Activated naive CD8-positive, alpha-beta T cell (primary cell): Measurements from ENCODE around the gene SCARF1.

Experiments
- H3K27ac Mint-ChIP-seq: one replicate; pipeline ENCODE4 v1.8.0; 2021; ENCODE audit warnings: mixed read lengths
- H3K27me3 Mint-ChIP-seq: one replicate; pipeline ENCODE4 v1.8.0; 2021; ENCODE audit warnings: mixed read lengths
- H3K36me3 Mint-ChIP-seq: one replicate; pipeline ENCODE4 v1.8.0; 2021; ENCODE audit warnings: mixed read lengths
- H3K4me1 Mint-ChIP-seq: one replicate; pipeline ENCODE4 v1.8.0; 2021; ENCODE audit warnings: low read depth, mixed read lengths
- H3K4me3 Mint-ChIP-seq: one replicate; pipeline ENCODE4 v1.8.0; 2021; ENCODE audit warnings: mild to moderate bottlenecking, mixed read lengths
- H3K9me3 Mint-ChIP-seq: one replicate; pipeline ENCODE4 v1.8.0; 2021; ENCODE audit warnings: low read depth, mixed read lengths

The SCARF1 gene

DNA sequence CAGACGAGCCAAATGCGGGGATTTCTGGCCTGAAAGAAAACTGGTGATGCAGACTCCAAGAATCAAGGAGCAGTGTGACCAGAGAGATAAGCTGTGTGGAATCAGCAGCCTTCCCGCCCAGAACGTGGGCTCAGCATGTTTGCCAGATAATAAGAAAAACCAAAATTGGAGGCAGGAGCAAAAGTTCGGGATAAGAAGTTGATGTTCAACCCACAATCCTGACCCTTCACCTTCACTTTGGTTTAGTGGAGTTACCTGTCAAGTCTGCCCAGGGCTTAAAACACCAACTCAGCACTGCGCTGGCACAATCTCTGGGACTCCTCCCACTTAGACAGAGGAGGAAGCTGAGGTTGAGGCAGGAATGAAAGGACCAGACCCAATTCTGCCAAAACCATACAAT is 20.0 kb downstream of the SCARF1 start:
- no peaks in the 10 kb centered on the region for H3K36me3 Mint-ChIP-seq
- no peak overlapping the region for H3K27ac Mint-ChIP-seq
- no peaks in the 10 kb centered on the region for H3K9me3 Mint-ChIP-seq
- H3K4me3 Mint-ChIP-seq = no peak overlapping the region
- peaks cover 15% of the 10 kb centered on the region for H3K4me1 Mint-ChIP-seq
- no peaks in the 10 kb centered on the region for H3K27me3 Mint-ChIP-seq

DNA sequence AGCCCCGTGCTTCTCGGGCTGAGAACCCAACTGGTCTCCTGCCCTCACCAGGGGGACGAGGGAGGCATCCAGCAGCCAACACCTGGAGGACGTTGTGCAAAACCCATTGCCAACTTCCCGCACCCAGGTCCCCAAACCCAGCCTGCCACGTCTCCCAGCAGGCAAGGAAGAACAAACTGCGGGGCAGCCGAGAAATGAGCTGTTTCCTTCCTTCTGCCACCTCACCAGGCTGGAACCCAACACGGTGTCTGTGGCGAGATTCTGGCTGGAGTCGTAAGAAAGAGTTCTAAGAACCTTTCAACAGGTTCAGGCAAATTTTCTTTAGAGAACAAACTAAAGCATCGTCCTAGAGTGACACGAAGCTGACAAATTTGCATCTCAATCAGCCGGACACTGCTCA is 20.5 kb downstream of the SCARF1 start:
- H3K4me3 Mint-ChIP-seq = no peak overlapping the region
- H3K27me3 Mint-ChIP-seq = no peaks in the 10 kb centered on the region
- no peak overlapping the region for H3K27ac Mint-ChIP-seq
- no peaks in the 10 kb centered on the region for H3K9me3 Mint-ChIP-seq
- H3K36me3 Mint-ChIP-seq = no peaks in the 10 kb centered on the region
- H3K4me1 Mint-ChIP-seq = peaks cover 13% of the 10 kb centered on the region

DNA sequence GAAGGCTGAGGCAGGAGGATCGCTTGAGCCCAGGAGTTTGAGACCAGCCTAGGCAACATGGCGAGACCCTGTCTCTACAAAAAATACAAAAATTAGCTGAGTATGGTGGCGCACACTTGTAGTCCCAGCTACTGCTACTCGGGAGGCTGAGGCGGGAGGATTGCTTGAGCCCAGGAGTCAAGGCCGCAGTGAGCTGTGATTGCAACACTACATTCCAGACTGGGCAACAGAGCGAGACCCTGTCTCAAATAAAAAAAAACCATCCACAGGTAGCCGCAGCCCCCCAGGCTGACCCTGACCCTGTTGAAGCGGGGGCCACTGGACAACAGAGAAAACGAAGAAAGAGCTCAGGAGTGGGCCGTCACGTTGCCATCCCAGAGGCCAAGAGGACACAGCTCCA is 20.9 kb downstream of the SCARF1 start:
- Mint-ChIP-seq H3K4me3 (no peak overlapping the region), H3K27ac (no peak overlapping the region), H3K36me3 (no peaks in the 10 kb centered on the region), H3K27me3 (no peaks in the 10 kb centered on the region), H3K9me3 (no peaks in the 10 kb centered on the region), H3K4me1 (peaks cover 12% of the 10 kb centered on the region)

DNA sequence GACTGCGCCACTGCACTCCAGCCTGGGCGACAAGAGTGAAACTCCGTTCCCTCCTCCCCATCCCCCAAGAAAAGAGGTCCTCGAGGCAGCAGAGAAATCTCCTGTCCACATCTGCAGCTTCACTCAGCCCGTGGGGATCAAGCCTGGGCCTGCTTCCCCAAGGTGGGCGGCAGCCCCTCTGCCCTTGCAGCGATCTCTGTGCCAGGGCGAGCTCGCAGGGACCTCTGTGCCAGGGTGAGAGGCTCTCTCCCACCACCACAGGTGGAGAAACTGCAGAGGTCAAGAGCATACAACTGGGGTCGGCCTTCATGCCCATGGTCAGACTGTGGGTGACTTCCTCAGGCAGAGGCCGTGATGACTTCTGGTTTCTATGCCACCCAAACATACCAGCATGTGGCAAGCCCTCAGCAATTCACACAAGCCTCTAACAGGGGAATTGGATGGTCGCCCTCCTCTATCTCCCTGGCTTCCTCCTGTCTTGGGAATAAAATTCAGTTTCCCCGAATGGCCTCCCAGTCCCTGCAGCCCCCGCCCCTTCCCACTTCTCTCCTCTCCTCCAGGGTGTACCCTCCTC is 22.4 kb downstream of the SCARF1 start:
- H3K4me3 Mint-ChIP-seq = no peak overlapping the region
- H3K9me3 Mint-ChIP-seq = no peaks in the 10 kb centered on the region
- no peak overlapping the region for H3K27ac Mint-ChIP-seq
- no peaks in the 10 kb centered on the region for H3K36me3 Mint-ChIP-seq
- no peaks in the 10 kb centered on the region for H3K27me3 Mint-ChIP-seq
- peaks cover 10% of the 10 kb centered on the region for H3K4me1 Mint-ChIP-seq

DNA sequence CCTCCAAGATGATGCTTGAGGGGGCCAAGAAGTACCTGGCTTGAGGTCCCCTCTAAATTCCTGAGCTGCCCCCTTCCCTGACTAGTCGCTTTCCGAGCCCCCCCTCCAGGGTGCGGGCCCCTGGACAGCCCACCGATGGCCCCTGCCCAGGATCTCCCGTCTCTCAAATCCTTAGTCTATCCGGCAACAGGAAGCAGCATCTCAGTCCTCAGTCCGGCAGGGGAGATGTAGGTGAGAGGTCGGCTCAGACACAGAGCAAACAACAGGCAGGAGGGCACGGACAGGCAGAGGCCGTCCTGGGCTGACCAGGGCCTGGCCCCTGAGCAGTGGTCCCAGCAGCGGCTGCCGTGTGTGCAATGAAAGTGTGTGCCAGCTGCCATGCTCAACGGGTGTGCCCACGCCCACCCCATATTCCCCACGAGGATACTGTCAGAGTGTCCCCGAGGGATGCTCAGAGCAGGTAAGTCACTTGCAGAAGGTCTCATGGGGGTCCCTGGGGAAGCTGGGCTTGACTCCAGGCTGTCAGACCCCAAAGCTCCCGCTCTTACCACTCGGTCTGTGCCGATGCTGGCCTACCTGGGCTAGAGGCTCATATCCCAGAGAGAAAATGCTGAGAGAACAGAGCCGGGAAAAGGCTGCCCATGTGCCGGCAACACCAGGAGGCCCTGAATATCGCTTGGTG is 24.1 kb downstream of the SCARF1 start:
- Mint-ChIP-seq H3K27me3 (no peaks in the 10 kb centered on the region), H3K4me3 (no peak overlapping the region), H3K27ac (no peak overlapping the region), H3K9me3 (no peaks in the 10 kb centered on the region), H3K4me1 (peaks cover 1% of the 10 kb centered on the region), H3K36me3 (no peaks in the 10 kb centered on the region)

DNA sequence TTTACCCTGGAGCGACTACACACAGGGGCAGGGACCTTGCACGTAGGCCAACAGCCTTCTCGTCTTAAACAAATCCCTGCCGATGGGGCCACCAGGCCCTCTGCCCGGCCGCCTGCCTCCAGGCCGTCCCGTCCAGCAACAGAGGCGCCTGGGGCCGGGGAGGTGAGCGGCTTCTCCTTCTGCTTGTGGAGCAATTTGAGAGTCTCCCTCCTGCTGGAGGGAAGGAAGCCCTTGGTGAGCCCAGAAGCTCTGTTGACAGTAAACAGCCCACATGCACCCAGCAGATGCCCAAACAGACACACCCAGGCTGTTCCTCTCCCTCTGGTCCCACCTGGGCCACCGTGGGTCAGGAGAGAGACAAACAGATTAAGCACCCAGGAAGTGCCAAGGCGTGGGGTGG is 25.0 kb downstream of the SCARF1 start:
- Mint-ChIP-seq H3K4me1 (no peaks in the 10 kb centered on the region), H3K4me3 (no peak overlapping the region), H3K9me3 (no peaks in the 10 kb centered on the region), H3K27ac (no peak overlapping the region), H3K27me3 (no peaks in the 10 kb centered on the region), H3K36me3 (no peaks in the 10 kb centered on the region)

DNA sequence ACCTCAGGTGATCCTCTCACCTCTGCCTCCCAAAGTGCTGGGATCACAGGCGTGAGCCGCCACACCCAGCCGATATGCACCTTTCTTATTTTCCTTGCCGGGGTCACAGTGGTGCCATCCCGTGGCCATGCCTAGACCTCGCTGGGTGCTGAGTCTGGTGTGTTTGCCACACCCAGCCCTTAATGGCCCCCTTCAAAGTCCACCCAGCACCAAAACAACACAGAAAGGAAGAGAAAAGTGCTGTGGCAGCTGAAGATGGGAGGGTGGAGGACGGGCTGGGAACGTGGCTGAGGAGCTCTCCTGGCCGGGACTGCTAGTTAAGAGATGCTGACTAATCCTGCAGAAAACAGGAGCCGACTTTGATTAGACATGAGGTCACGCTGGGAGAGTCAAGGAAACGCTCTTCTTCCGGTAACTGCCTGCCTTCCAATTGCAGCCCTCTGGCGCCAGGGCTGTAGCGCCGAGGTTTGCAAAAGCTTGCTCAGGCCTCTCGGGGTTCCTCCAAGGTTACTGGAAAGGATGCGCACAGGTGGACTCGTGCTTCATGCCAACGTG is 27.8 kb downstream of the SCARF1 start:
- no peak overlapping the region for H3K4me3 Mint-ChIP-seq
- H3K27ac Mint-ChIP-seq = no peak overlapping the region
- H3K9me3 Mint-ChIP-seq = no peaks in the 10 kb centered on the region
- H3K36me3 Mint-ChIP-seq = no peaks in the 10 kb centered on the region
- H3K4me1 Mint-ChIP-seq = no peaks in the 10 kb centered on the region
- H3K27me3 Mint-ChIP-seq = no peaks in the 10 kb centered on the region

DNA sequence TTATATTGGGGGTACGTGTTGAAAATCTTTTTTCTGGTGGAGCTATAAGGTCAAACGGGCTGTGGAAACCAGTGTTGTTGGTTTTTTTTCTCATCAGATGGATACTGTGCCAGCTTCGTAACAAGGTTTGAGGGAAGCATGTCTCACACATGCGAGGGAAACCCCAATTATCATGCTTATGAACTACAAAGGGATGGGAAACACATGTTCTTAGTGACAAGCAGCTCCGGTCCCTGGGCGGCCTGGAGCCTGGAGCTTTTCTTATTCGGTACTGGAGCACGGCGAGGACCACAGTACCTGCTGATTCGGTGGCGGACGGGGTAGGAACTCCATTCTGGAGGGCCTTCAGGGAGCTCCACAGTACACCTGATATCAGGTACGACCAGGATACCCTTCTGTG is 29.4 kb downstream of the SCARF1 start:
- Mint-ChIP-seq H3K36me3 (no peaks in the 10 kb centered on the region), H3K4me1 (no peaks in the 10 kb centered on the region), H3K27me3 (no peaks in the 10 kb centered on the region), H3K9me3 (no peaks in the 10 kb centered on the region), H3K27ac (no peak overlapping the region), H3K4me3 (no peak overlapping the region)

DNA sequence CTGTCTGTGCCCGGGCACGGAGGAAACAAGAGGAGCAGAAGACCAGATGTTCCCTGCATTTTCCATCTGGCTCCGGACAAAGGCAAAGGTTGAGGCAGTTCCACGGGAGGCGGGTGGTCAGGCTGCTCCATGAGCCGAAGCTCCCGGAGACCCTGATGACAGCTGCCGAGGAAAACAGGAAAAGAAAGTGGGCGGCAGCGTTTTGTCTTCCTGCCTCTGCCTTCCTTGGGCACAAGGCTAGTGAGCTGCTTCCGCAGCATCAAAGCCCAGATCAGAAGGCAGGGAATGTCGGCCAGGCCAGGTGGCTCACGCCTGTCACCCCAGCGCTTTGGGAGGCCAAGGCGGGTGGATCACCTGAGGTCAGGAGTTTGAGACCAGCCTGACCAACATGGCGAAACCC is 33.1 kb downstream of the SCARF1 start:
- no peaks in the 10 kb centered on the region for H3K36me3 Mint-ChIP-seq
- H3K4me1 Mint-ChIP-seq = peaks cover 5% of the 10 kb centered on the region
- no peak overlapping the region for H3K27ac Mint-ChIP-seq
- no peaks in the 10 kb centered on the region for H3K9me3 Mint-ChIP-seq
- no peaks in the 10 kb centered on the region for H3K27me3 Mint-ChIP-seq
- H3K4me3 Mint-ChIP-seq = no peak overlapping the region

DNA sequence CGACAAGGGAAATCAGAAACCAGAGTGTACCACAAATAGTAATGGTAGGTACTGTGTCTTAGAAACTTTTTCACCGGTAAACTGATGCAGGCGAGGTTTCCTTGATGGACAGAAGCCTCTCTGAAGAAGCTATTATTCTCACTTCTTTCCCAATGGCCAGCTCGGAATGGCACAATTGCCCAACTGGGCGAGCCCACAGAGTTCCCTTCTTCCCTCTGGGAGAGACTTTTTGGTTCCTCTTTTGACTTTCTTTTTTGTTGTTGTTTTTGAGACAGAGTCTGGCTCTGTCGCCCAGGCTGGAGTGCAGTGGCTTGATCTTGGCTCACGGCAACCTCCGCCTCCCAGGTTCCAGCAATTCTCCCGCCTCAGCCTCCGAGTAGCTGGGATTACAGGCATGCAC is 33.8 kb downstream of the SCARF1 start:
- H3K27me3 Mint-ChIP-seq = no peaks in the 10 kb centered on the region
- H3K4me1 Mint-ChIP-seq = peaks cover 11% of the 10 kb centered on the region
- H3K9me3 Mint-ChIP-seq = no peaks in the 10 kb centered on the region
- H3K4me3 Mint-ChIP-seq = no peak overlapping the region
- H3K36me3 Mint-ChIP-seq = no peaks in the 10 kb centered on the region
- no peak overlapping the region for H3K27ac Mint-ChIP-seq

DNA sequence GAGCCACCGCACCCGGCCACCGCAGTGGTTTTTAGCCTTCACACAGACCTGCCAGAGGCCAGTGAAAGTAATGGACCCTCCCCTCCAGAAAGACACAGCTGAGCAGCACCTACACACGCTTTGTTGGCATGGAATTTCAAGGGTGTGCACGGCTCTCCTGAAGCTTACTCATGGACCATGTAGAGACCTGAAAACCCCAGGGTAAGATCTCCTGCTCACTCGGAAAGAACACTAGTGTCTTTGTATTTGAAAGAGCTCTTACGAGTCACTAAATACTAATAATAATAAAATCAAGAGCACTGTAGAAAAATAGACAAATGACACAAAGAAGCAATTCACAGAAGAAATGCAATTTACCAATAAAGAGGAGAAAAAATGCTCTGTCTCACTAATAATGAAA is 36.9 kb downstream of the SCARF1 start:
- H3K4me3 Mint-ChIP-seq = no peak overlapping the region

DNA sequence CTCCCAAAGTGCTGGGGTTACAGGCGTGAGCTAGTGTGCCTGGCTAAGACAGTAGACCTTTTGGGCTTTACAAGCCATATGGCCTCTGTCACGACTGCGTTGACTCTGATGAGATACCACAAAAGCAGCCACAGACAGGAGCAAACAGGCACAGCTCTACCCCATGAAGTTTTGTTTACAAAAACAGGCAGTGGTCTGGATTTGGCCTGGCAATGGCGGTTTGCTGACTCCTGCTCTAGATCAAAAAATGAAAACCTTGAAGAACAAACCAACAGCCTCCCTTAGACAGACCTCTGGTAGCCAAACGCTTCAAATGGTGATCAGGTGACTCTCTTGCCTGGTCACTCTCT is 37.6 kb downstream of the SCARF1 start:
- peaks cover 17% of the 10 kb centered on the region for H3K4me1 Mint-ChIP-seq
- no peak overlapping the region for H3K4me3 Mint-ChIP-seq

More for the DNA sequence above, 36.9 kb downstream of the SCARF1 start:
- Mint-ChIP-seq H3K9me3 (no peaks in the 10 kb centered on the region), H3K27ac (no peak overlapping the region), H3K36me3 (no peaks in the 10 kb centered on the region), H3K27me3 (no peaks in the 10 kb centered on the region), H3K4me1 (peaks cover 17% of the 10 kb centered on the region)

DNA sequence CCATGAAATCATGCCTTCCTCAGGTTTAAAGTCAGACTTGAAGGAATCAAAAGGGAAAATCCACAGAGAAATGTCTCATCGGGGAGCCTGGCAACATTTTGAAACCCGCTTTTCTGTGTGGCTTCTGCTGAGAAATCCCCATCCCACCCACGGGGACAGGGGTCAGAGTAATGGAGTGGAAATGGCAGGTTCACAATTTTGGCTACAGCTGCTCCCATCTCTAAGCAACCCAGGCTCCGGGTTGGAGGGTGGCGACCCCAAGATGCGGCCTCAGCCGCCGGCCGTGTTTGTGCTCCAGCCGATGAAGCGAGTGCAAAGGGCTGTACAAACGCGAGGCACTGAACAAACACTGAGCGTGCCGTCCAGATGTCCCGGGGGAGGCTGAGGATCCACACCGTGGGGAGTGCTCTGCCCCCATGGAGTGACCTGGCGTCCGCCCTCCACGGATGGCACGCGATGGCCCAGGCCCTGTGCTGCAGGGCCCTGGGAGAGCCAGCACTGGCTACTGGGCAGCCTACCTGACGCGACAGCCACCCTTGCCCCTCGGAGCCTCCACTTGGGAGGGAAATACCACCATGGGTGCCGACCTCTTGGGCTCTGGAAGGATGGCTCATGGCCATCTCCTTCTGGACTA is 39.1 kb downstream of the SCARF1 start:
- H3K4me3 Mint-ChIP-seq = no peak overlapping the region

More for the DNA sequence above, 37.6 kb downstream of the SCARF1 start:
- Mint-ChIP-seq H3K27me3 (no peaks in the 10 kb centered on the region), H3K36me3 (no peaks in the 10 kb centered on the region), H3K27ac (peak overlapping the region; percentile 75), H3K9me3 (no peaks in the 10 kb centered on the region)

DNA sequence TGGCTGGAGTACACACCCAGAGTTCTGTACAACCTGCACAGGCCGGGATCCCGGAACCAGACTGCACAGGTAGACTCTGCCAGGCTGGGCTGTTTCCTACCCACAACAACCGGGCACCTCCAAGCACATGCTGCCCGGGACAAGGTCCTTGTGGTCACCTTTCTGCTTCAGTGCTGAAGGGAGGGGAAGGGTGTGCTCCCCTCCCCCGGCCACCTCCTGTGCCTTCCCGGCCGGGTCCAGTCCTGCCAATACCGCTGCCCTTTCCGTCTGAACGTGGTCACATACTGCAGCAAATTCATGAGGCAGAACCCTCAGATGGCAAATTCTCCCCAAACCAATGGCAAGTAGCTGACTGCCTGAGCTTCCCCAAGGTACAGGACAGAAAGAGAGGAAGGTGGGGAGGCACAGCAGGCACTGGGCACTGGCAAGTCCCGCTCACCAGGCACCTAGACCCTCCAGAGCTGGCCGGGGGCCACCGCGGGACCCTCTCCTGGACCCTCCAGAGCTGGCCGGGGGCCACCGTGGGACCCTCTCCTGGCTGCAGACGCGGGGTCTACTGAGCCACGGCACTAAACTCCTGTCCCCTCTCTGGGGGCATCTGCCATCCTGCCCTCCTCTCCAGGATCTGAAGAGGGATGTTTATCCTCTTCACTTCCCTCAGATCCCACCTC is 39.7 kb downstream of the SCARF1 start:
- Mint-ChIP-seq H3K36me3 (no peaks in the 10 kb centered on the region), H3K9me3 (no peaks in the 10 kb centered on the region), H3K27me3 (no peaks in the 10 kb centered on the region), H3K27ac (no peak overlapping the region), H3K4me1 (peaks cover 17% of the 10 kb centered on the region), H3K4me3 (no peak overlapping the region)

More for the DNA sequence above, 39.1 kb downstream of the SCARF1 start:
- Mint-ChIP-seq H3K27me3 (no peaks in the 10 kb centered on the region), H3K9me3 (no peaks in the 10 kb centered on the region), H3K27ac (no peak overlapping the region), H3K36me3 (no peaks in the 10 kb centered on the region), H3K4me1 (peaks cover 17% of the 10 kb centered on the region)

DNA sequence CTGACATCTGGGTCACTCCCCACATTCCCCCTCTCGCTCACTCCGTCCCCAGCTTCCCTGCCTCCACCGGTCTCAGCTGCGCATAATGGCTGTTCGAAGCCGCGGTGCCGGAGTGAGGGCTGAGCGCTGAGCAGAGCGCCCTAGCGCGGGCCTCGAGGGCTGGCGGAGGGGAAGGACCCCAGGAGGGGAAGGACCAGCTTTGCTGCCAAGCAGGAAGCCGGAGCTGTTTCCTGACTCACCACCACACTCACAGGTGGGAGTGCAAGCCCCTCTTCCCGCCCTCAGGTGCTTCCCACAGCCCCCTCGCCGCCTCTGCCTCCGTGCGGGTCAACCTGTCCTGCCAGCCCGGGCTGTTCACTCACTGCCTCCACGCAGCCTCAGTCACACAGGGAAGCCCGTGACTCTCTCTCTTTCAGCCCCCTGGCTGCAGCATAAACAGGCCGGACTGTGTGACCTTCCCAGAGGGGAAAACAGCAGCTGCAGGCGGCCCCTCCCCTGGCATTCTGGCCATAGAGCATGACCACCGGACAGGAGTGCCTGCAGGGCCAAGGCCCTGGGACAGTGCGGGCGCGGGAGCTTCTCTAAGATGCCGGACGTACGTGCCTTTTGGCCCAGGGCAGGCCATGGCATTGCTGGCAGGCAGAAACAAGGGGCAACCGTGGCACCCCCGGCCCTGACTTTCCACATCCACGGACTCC is 40.6 kb downstream of the SCARF1 start:
- no peaks in the 10 kb centered on the region for H3K36me3 Mint-ChIP-seq
- no peak overlapping the region for H3K4me3 Mint-ChIP-seq

More for the DNA sequence above, 40.6 kb downstream of the SCARF1 start:
- no peaks in the 10 kb centered on the region for H3K27me3 Mint-ChIP-seq
- no peaks in the 10 kb centered on the region for H3K9me3 Mint-ChIP-seq
- peaks cover 17% of the 10 kb centered on the region for H3K4me1 Mint-ChIP-seq
- H3K27ac Mint-ChIP-seq = no peak overlapping the region
